K562 (cell line): ENCODE data around the gene SMARCA4. TPM values are rescaled to one million over a fixed set of nuclear protein-coding genes. Genes with fewer than 3 reads are reported as not detected.
A peak's percentile ranks its signal among the peaks of the same experiment; 100 is the strongest.

Source experiments
- ELF2 ChIP-seq: fragments of 250-450 bp; sonication (Bioruptor Pico); IDR thresholded peaks from 2 replicates; pipeline ENCODE4 v1.5.0; 2021; ENCODE audit warnings: mild to moderate bottlenecking
- FIP1L1 ChIP-seq: fragments of 200-400 bp; formaldehyde crosslinking; IDR thresholded peaks from 2 replicates; pipeline ENCODE4 v1.6.1; 2018; ENCODE audit warnings: mild to moderate bottlenecking, low read depth, low read length; ENCODE audit not compliant: poor library complexity, severe bottlenecking
- FOXJ2 ChIP-seq: fragments of 200-800 bp; sonication (Bioruptor generic); IDR thresholded peaks from 2 replicates; pipeline ENCODE4 v1.6.1; 2016; ENCODE audit warnings: missing genetic modification characterization, missing compliant biosample characterization
- GABPB2 ChIP-seq: fragments of 250-450 bp; sonication (Bioruptor Pico); conservative IDR thresholded peaks from 2 replicates; pipeline ENCODE4 v1.5.1; 2021; ENCODE audit warnings: mild to moderate bottlenecking
- KAT7 ChIP-seq: sonication (generic); formaldehyde crosslinking; IDR thresholded peaks from 2 replicates; pipeline ENCODE4 v1.8.0; 2022; ENCODE audit warnings: missing genetic modification reagents, mild to moderate bottlenecking, borderline replicate concordance
- KHSRP ChIP-seq: fragments of 450-650 bp; IDR thresholded peaks from 2 replicates; pipeline ENCODE4 v1.6.1; 2017
- L3MBTL2 ChIP-seq: fragments of 450-650 bp; IDR thresholded peaks from 2 replicates; pipeline ENCODE4 v1.6.1; 2016; ENCODE audit warnings: mild to moderate bottlenecking, moderate library complexity
- MXI1 ChIP-seq: IDR thresholded peaks from 2 replicates; pipeline ENCODE4 v1.6.1; 2011; ENCODE audit warnings: low read depth, mild to moderate bottlenecking, improper control_type of control experiment, low read length
- NFRKB ChIP-seq: fragments of 450-650 bp; IDR thresholded peaks from 2 replicates; pipeline ENCODE4 v1.6.1; 2016; ENCODE audit warnings: low read depth
- polyA plus RNA-seq, 8 experiments: library from polyadenylated mRNA; depleted of rRNA in 4 of 8; stranded (reverse) in 5 of 8; unstranded in 3 of 8; fragments of >200 nt; fragmentation: Nextera tagmentation in 2 of 8; fragmentation: Illumina TruSeq in 1 of 8; extraction: Ambion mirVana in 2 of 8; extraction: Trizol in 1 of 8; gene quantifications; 2 replicates each; pipeline versions ENCODE4 v1.2.1 to v1.2.3, GENCODE V29; 2011 to 2014; ENCODE audit warnings: inconsistent platforms in 1 of 8, missing spikeins in 1 of 8
- total RNA-seq, 7 experiments: library from RNA; depleted of rRNA in 6 of 7; stranded (reverse); fragments of >200 nt in 6 of 7; fragmentation: Illumina TruSeq in 2 of 7; extraction: Trizol in 2 of 7; gene quantifications; 2 replicates each; pipeline versions ENCODE4 v1.2.1 to v1.2.3, GENCODE V29; 2011 to 2021; ENCODE audit warnings: low replicate concordance in 1 of 7
- TF ChIP-seq, protein P1 (sequence below): fragments of 200-800 bp; sonication (Bioruptor generic); IDR thresholded peaks from 2 replicates; pipeline ENCODE4 v1.6.1; 2017; ENCODE audit warnings: missing genetic modification characterization, missing compliant biosample characterization
- TF ChIP-seq, protein P2 (sequence below), 2 experiments: fragments of 450-650 bp; formaldehyde crosslinking in 1 of 2; IDR thresholded peaks; 2 replicates each; pipeline versions ENCODE4 v1.4.0 to v1.6.1; 2014 to 2020; ENCODE audit warnings: mild to moderate bottlenecking in 2 of 2, borderline replicate concordance in 1 of 2, low read depth in 1 of 2
- TF ChIP-seq, protein P3 (sequence below): fragments of 200-800 bp; sonication (Bioruptor generic); IDR thresholded peaks from 2 replicates; pipeline ENCODE4 v1.6.1; 2016; ENCODE audit warnings: missing genetic modification characterization, missing compliant biosample characterization

SMARCA4 gene
- total and polyA plus RNA-seq, 9 of the 15 experiments (the other 6 are each of a cell fraction or from before 2014, with no cell fraction given): 19.3 to 207 (median 52.1) TPM

DNA sequence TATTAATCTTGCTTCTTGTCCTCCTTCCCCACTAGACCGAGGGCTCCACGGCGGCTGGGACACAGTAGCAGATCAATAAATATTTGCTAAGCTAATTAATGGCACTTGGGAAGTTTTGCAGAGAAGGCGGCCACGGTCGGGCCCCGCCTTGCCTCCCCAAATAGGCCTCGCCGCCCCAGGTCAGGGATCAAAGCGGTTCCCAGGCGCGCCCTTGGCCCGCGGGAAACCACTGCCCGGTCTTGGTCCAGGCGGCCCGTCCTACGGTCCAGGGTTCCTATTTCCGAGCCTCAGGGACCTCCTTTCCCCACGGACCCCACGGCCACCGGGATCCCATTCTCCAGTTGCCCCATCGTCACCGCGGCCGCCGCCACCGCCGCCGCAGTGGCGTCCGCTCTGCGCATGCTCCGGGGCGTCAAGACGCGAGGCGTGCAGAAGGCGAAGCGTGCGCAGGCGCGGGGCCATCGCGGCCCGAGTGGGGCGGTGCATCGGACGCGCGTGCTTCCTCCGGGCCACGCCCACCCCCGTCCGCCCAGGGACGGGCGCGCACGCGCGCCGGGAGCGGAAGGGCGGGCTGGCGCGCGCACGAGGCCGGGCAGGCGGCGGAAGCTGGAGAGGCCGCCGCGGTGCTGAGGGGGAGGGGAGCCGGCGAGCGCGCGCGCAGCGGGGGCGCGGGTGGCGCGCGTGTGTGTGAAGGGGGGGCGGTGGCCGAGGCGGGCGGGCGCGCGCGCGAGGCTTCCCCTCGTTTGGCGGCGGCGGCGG, at the start of gene SMARCA4 (continued):
- TF ChIP-seq MXI1 (0 out of 2 replicates have a peak, but pooled peaks have one; percentile 63), KAT7 (CRISPR knock-in tag) (peak; percentile 38; the same call in 1 of the 2 replicates), FOXJ2 (peak; percentile 76; the same call in 1 of the 2 replicates), KHSRP (no peak), NFRKB (peak; percentile 84), GABPB2 (CRISPR knock-in tag) (no peak), L3MBTL2 (peak; percentile 97), ELF2 (peak; percentile 41; the same call in 1 of the 2 replicates), FIP1L1 (peak; percentile 82)
- TF ChIP-seq, protein P1, sequence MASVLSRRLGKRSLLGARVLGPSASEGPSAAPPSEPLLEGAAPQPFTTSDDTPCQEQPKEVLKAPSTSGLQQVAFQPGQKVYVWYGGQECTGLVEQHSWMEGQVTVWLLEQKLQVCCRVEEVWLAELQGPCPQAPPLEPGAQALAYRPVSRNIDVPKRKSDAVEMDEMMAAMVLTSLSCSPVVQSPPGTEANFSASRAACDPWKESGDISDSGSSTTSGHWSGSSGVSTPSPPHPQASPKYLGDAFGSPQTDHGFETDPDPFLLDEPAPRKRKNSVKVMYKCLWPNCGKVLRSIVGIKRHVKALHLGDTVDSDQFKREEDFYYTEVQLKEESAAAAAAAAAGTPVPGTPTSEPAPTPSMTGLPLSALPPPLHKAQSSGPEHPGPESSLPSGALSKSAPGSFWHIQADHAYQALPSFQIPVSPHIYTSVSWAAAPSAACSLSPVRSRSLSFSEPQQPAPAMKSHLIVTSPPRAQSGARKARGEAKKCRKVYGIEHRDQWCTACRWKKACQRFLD: peak; percentile 99
- TF ChIP-seq, protein P2, sequence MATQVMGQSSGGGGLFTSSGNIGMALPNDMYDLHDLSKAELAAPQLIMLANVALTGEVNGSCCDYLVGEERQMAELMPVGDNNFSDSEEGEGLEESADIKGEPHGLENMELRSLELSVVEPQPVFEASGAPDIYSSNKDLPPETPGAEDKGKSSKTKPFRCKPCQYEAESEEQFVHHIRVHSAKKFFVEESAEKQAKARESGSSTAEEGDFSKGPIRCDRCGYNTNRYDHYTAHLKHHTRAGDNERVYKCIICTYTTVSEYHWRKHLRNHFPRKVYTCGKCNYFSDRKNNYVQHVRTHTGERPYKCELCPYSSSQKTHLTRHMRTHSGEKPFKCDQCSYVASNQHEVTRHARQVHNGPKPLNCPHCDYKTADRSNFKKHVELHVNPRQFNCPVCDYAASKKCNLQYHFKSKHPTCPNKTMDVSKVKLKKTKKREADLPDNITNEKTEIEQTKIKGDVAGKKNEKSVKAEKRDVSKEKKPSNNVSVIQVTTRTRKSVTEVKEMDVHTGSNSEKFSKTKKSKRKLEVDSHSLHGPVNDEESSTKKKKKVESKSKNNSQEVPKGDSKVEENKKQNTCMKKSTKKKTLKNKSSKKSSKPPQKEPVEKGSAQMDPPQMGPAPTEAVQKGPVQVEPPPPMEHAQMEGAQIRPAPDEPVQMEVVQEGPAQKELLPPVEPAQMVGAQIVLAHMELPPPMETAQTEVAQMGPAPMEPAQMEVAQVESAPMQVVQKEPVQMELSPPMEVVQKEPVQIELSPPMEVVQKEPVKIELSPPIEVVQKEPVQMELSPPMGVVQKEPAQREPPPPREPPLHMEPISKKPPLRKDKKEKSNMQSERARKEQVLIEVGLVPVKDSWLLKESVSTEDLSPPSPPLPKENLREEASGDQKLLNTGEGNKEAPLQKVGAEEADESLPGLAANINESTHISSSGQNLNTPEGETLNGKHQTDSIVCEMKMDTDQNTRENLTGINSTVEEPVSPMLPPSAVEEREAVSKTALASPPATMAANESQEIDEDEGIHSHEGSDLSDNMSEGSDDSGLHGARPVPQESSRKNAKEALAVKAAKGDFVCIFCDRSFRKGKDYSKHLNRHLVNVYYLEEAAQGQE (IDR thresholded peaks at IDR 0.05; ENCODE audit: borderline replicate concordance): no peak
- TF ChIP-seq, protein P2 (CRISPR knock-in tag; IDR thresholded peaks at IDR 0.05; ENCODE audit: low read depth): 0 out of 2 replicates have a peak, but pooled peaks have one; percentile 20
- TF ChIP-seq, protein P3, sequence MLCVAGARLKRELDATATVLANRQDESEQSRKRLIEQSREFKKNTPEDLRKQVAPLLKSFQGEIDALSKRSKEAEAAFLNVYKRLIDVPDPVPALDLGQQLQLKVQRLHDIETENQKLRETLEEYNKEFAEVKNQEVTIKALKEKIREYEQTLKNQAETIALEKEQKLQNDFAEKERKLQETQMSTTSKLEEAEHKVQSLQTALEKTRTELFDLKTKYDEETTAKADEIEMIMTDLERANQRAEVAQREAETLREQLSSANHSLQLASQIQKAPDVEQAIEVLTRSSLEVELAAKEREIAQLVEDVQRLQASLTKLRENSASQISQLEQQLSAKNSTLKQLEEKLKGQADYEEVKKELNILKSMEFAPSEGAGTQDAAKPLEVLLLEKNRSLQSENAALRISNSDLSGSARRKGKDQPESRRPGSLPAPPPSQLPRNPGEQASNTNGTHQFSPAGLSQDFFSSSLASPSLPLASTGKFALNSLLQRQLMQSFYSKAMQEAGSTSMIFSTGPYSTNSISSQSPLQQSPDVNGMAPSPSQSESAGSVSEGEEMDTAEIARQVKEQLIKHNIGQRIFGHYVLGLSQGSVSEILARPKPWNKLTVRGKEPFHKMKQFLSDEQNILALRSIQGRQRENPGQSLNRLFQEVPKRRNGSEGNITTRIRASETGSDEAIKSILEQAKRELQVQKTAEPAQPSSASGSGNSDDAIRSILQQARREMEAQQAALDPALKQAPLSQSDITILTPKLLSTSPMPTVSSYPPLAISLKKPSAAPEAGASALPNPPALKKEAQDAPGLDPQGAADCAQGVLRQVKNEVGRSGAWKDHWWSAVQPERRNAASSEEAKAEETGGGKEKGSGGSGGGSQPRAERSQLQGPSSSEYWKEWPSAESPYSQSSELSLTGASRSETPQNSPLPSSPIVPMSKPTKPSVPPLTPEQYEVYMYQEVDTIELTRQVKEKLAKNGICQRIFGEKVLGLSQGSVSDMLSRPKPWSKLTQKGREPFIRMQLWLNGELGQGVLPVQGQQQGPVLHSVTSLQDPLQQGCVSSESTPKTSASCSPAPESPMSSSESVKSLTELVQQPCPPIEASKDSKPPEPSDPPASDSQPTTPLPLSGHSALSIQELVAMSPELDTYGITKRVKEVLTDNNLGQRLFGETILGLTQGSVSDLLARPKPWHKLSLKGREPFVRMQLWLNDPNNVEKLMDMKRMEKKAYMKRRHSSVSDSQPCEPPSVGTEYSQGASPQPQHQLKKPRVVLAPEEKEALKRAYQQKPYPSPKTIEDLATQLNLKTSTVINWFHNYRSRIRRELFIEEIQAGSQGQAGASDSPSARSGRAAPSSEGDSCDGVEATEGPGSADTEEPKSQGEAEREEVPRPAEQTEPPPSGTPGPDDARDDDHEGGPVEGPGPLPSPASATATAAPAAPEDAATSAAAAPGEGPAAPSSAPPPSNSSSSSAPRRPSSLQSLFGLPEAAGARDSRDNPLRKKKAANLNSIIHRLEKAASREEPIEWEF (CRISPR knock-in tag): peak; percentile 90; the same call in 1 of the 2 replicates
